ENCODE measurements around the gene RIPOR3. TPM values are rescaled to one million over a fixed set of nuclear protein-coding genes. Genes with fewer than 3 reads are reported as not detected.

Gene RIPOR3
- total and polyA plus RNA-seq, 2 donors from 2014 or later: 10.5 to 14.6 TPM

- peak in 1 of 5 donors; percentile 4 for DNase-seq
- Histone ChIP-seq H3K9me3 (ENCODE audit: control insufficient read depth in 2 of 3, insufficient read depth in 1 of 3, low read length in 3 of 3) (no peaks in the 10 kb centered on the region), H3K9ac (ENCODE audit: low read length in 3 of 3) (no peak overlapping the region), H3K4me1 (ENCODE audit: control insufficient read depth in 2 of 3, insufficient read depth in 2 of 3, low read depth in 1 of 3, low read length in 3 of 3) (peaks cover 0 to 16% (median 6%) of the 10 kb centered on the region in 3 donors), H3K4me3 (ENCODE audit: low read length in 3 of 3) (no peak overlapping the region), H3K27me3 (ENCODE audit: control insufficient read depth, insufficient read depth, low read length) (no peaks in the 10 kb centered on the region), H3K36me3 (ENCODE audit: control insufficient read depth in 2 of 3, insufficient read depth in 3 of 3, low read length in 3 of 3) (peaks cover 0 to 40% (median 27%) of the 10 kb centered on the region in 3 donors), H3K27ac (ENCODE audit: low read depth in 2 of 2, low read length in 2 of 2) (no peak overlapping the region)
- intact Hi-C loops (cut with DNase I): loop anchor here (5.0 to 10.0 kb wide), 2 partner anchors 100 to 387 kb away; no protein-coding TSS in a partner anchor
- TF ChIP-seq, protein P1, sequence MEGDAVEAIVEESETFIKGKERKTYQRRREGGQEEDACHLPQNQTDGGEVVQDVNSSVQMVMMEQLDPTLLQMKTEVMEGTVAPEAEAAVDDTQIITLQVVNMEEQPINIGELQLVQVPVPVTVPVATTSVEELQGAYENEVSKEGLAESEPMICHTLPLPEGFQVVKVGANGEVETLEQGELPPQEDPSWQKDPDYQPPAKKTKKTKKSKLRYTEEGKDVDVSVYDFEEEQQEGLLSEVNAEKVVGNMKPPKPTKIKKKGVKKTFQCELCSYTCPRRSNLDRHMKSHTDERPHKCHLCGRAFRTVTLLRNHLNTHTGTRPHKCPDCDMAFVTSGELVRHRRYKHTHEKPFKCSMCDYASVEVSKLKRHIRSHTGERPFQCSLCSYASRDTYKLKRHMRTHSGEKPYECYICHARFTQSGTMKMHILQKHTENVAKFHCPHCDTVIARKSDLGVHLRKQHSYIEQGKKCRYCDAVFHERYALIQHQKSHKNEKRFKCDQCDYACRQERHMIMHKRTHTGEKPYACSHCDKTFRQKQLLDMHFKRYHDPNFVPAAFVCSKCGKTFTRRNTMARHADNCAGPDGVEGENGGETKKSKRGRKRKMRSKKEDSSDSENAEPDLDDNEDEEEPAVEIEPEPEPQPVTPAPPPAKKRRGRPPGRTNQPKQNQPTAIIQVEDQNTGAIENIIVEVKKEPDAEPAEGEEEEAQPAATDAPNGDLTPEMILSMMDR (IDR thresholded peaks at IDR 0.05; ENCODE audit: borderline replicate concordance, extremely low read depth, insufficient read depth): no peak
- no peak for FAIRE-seq
Measured at GRCh38 chr20:50574586-50574985, 116.8 kb downstream of the RIPOR3 start.

DNA sequence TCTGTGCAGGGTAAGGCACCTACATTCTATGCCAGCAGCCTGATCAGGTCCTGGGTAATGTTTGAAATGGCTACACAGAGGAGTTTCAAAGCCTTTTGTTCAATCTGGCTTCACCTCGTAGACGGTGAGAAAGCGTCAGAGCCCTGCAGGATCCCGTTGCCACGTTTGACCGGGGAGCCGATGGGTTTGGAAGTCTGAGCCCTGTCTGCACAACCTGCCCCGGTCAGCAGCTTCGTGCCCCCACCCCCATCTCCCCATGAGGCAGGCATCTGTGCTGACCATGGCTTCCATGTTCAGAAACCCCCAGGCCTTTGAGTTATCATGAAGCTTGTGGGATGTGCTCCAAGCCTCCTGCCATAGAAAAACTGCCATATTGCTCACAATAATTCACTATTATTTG lies 117.2 kb downstream of the RIPOR3 start:
- intact Hi-C loops (cut with DNase I): loop anchor here (5.0 to 10.0 kb wide), 2 partner anchors 99 to 387 kb away; no protein-coding TSS in a partner anchor
- Histone ChIP-seq H3K27ac (ENCODE audit: low read depth in 2 of 2, low read length in 2 of 2) (no peak overlapping the region), H3K4me3 (ENCODE audit: low read length in 3 of 3) (no peak overlapping the region), H3K4me1 (ENCODE audit: control insufficient read depth in 2 of 3, insufficient read depth in 2 of 3, low read depth in 1 of 3, low read length in 3 of 3) (peaks cover 0 to 16% (median 6%) of the 10 kb centered on the region in 3 donors), H3K36me3 (ENCODE audit: control insufficient read depth in 2 of 3, insufficient read depth in 3 of 3, low read length in 3 of 3) (peaks cover 0 to 35% (median 26%) of the 10 kb centered on the region in 3 donors), H3K9me3 (ENCODE audit: control insufficient read depth in 2 of 3, insufficient read depth in 1 of 3, low read length in 3 of 3) (no peaks in the 10 kb centered on the region), H3K9ac (ENCODE audit: low read length in 3 of 3) (no peak overlapping the region), H3K27me3 (ENCODE audit: control insufficient read depth, insufficient read depth, low read length) (no peaks in the 10 kb centered on the region)
- FAIRE-seq (no peak), DNase-seq (peak in 1 of 5 donors; percentile 3)
- TF ChIP-seq, protein P1 (IDR thresholded peaks at IDR 0.05; ENCODE audit: borderline replicate concordance, extremely low read depth, insufficient read depth): no peak

- Histone ChIP-seq H3K4me3 (ENCODE audit: low read length in 3 of 3) (no peak overlapping the region), H3K9ac (ENCODE audit: low read length in 3 of 3) (no peak overlapping the region), H3K27me3 (ENCODE audit: control insufficient read depth, insufficient read depth, low read length) (no peaks in the 10 kb centered on the region), H3K36me3 (ENCODE audit: control insufficient read depth in 2 of 3, insufficient read depth in 3 of 3, low read length in 3 of 3) (peaks cover 2 to 34% (median 32%) of the 10 kb centered on the region in 3 donors), H3K27ac (ENCODE audit: low read depth in 2 of 2, low read length in 2 of 2) (peak overlapping the region; percentile 5 to 17), H3K4me1 (ENCODE audit: control insufficient read depth in 2 of 3, insufficient read depth in 2 of 3, low read depth in 1 of 3, low read length in 3 of 3) (peaks cover 0 to 16% (median 6%) of the 10 kb centered on the region in 3 donors), H3K9me3 (ENCODE audit: control insufficient read depth in 2 of 3, insufficient read depth in 1 of 3, low read length in 3 of 3) (no peaks in the 10 kb centered on the region)
- DNase-seq (no peak), FAIRE-seq (no peak)
- TF ChIP-seq, protein P1 (IDR thresholded peaks at IDR 0.05; ENCODE audit: borderline replicate concordance, extremely low read depth, insufficient read depth): no peak
- intact Hi-C loops (cut with DNase I): loop anchor here (5.0 to 10.0 kb wide), 2 partner anchors 98 to 386 kb away; no protein-coding TSS in a partner anchor
Measured at GRCh38 chr20:50572938-50573777, 118.2 kb downstream of the RIPOR3 start.

All from kidney (tissue), 14 donors.